Measurements from ENCODE around the gene WDR1. TPM values are rescaled to one million over a fixed set of nuclear protein-coding genes. Genes with fewer than 3 reads are reported as not detected.

The WDR1 gene
- total RNA-seq, 2 donors from 2014 or later: 222 to 345 TPM

DNA sequence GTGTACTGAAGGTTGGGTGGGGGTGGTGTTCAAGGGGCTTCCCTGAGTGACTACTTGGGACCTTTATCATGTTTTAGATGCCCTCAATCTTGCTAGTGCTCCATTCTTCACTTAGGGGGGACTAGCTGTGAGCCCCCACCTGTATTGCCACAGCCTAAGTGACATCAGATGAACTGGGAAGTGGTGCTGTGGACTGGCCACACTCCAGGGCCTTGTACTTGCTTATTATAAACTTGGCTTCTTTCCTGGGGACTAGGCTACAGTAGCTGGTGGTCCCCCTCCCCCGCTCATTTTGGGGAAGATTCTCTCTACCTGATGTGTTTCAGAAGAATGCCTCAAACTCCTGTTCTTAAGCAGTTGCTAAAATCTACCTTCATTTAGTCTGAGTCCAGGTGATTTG is 46.7 kb upstream of the WDR1 start:
- Mint-ChIP-seq H3K9me3 (no peaks in the 10 kb centered on the region), H3K4me3 (no peak overlapping the region)

DNA sequence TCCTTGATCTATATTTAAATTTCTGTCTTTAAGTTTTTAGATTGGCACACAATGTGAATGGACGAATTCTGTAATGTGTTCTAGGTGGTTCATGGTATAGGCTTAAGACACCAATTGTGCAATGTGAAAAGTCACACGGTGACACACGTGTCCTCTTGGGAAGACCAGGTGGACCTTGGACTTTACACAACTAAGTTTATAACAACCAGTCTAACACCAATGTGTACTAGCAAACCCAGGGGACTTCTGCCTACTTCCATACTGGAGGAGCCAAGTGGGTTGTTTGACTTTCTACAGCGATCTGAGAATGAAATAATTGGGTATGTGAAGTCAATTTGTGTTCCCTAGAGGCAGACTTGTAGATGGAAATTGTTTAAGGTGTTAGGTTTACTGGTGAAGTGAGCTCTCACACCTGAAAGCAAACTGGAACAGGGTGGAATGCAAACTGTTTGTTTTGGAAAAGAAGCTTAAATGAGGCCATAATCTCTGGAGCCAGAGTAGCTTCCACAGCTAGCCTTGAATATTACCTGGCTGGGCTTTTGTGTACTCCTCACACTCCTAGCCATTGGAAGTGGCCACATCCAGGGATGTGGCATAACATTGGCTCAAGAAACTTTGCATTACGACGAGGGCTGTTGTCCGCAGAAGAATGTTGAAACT is 45.9 kb upstream of the WDR1 start:
- H3K4me1 ChIP-seq (ENCODE audit: control insufficient read depth, insufficient read depth, low read length): no peaks in the 10 kb centered on the region
- Mint-ChIP-seq H3K27me3 (ENCODE audit: insufficient read depth) (peaks cover 3% of the 10 kb centered on the region), H3K36me3 (ENCODE audit: low read depth) (no peaks in the 10 kb centered on the region), H3K4me1 (peaks cover 10% of the 10 kb centered on the region), H3K4me3 (no peak overlapping the region), H3K9me3 (no peaks in the 10 kb centered on the region), H3K27ac (no peak overlapping the region)
- H3K36me3 ChIP-seq (ENCODE audit: control insufficient read depth, insufficient read depth, low read length): no peaks in the 10 kb centered on the region
- WGBS, 2 experiments (ENCODE audit: insufficient coverage in 1 of 2, insufficient read length in 1 of 2): 85% methylated on average over 4 to 7 of the region's 7 CpGs
- no peaks in the 10 kb centered on the region for H3K9me3 ChIP-seq (ENCODE audit: control insufficient read depth, low read length)
- TF ChIP-seq, protein P1, sequence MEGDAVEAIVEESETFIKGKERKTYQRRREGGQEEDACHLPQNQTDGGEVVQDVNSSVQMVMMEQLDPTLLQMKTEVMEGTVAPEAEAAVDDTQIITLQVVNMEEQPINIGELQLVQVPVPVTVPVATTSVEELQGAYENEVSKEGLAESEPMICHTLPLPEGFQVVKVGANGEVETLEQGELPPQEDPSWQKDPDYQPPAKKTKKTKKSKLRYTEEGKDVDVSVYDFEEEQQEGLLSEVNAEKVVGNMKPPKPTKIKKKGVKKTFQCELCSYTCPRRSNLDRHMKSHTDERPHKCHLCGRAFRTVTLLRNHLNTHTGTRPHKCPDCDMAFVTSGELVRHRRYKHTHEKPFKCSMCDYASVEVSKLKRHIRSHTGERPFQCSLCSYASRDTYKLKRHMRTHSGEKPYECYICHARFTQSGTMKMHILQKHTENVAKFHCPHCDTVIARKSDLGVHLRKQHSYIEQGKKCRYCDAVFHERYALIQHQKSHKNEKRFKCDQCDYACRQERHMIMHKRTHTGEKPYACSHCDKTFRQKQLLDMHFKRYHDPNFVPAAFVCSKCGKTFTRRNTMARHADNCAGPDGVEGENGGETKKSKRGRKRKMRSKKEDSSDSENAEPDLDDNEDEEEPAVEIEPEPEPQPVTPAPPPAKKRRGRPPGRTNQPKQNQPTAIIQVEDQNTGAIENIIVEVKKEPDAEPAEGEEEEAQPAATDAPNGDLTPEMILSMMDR (conservative IDR thresholded peaks at IDR 0.05): no peak
- no peaks in the 10 kb centered on the region for H3K27me3 ChIP-seq (ENCODE audit: control insufficient read depth, insufficient read depth, low read length, poor library complexity, severe bottlenecking)
- no peak overlapping the region for H3K9ac ChIP-seq (ENCODE audit: extremely low read depth, low read length, poor library complexity, severe bottlenecking)
- DNase-seq: no peak
- H3K4me3 ChIP-seq (ENCODE audit: low read length): no peak overlapping the region
- no peak overlapping the region for H3K27ac ChIP-seq (ENCODE audit: low read depth, low read length)

More for the DNA sequence above, 46.7 kb upstream of the WDR1 start:
- Histone ChIP-seq H3K9me3 (ENCODE audit: control insufficient read depth, low read length) (no peaks in the 10 kb centered on the region), H3K27me3 (ENCODE audit: control insufficient read depth, insufficient read depth, low read length, poor library complexity, severe bottlenecking) (no peaks in the 10 kb centered on the region), H3K4me3 (ENCODE audit: low read length) (no peak overlapping the region), H3K4me1 (ENCODE audit: control insufficient read depth, insufficient read depth, low read length) (no peaks in the 10 kb centered on the region), H3K36me3 (ENCODE audit: control insufficient read depth, insufficient read depth, low read length) (no peaks in the 10 kb centered on the region), H3K27ac (ENCODE audit: low read depth, low read length) (no peak overlapping the region), H3K9ac (ENCODE audit: extremely low read depth, low read length, poor library complexity, severe bottlenecking) (no peak overlapping the region)
- TF ChIP-seq, protein P1 (conservative IDR thresholded peaks at IDR 0.05): no peak
- WGBS, 2 experiments (ENCODE audit: insufficient coverage in 1 of 2, insufficient read length in 1 of 2): 96 to 100% methylated on average over 1 of the region's 1 CpG
- peaks cover 8% of the 10 kb centered on the region for H3K4me1 Mint-ChIP-seq
- H3K27ac Mint-ChIP-seq: no peak overlapping the region
- no peak for DNase-seq
- H3K27me3 Mint-ChIP-seq (ENCODE audit: insufficient read depth): peaks cover 3% of the 10 kb centered on the region
- no peaks in the 10 kb centered on the region for H3K36me3 Mint-ChIP-seq (ENCODE audit: low read depth)

DNA sequence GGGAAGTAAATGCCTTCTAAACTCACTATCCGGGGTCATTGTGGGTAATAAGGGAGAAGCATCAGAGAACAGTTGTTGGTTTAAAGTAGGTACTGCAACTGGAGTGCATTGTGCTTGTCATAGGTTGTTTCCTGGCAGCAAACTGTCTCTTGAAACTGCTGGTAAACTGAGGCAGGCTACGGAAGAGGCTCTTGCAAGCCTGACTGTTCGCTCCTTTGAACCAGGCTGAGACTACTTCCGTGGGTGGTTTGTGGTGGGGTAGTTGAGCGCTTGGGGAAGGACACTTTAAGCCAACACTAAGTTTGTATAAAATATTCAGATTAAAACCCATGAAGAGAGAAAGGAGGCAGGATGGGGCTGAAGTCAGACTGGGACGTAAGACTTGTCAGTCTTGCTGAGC is 45.2 kb upstream of the WDR1 start:
- H3K9me3 ChIP-seq (ENCODE audit: control insufficient read depth, low read length): no peaks in the 10 kb centered on the region
- 90 to 97% methylated on average over 4 to 6 of the region's 6 CpGs for WGBS, 2 experiments (ENCODE audit: insufficient coverage in 1 of 2, insufficient read length in 1 of 2)
- no peak for DNase-seq
- Mint-ChIP-seq H3K36me3 (ENCODE audit: low read depth) (no peaks in the 10 kb centered on the region), H3K9me3 (no peaks in the 10 kb centered on the region), H3K27ac (no peak overlapping the region), H3K4me3 (no peak overlapping the region), H3K4me1 (peaks cover 10% of the 10 kb centered on the region), H3K27me3 (ENCODE audit: insufficient read depth) (peaks cover 3% of the 10 kb centered on the region)
- H3K27me3 ChIP-seq (ENCODE audit: control insufficient read depth, insufficient read depth, low read length, poor library complexity, severe bottlenecking): no peaks in the 10 kb centered on the region
- H3K4me3 ChIP-seq (ENCODE audit: low read length): no peak overlapping the region
- no peak overlapping the region for H3K9ac ChIP-seq (ENCODE audit: extremely low read depth, low read length, poor library complexity, severe bottlenecking)
- H3K36me3 ChIP-seq (ENCODE audit: control insufficient read depth, insufficient read depth, low read length): no peaks in the 10 kb centered on the region
- no peaks in the 10 kb centered on the region for H3K4me1 ChIP-seq (ENCODE audit: control insufficient read depth, insufficient read depth, low read length)
- H3K27ac ChIP-seq (ENCODE audit: low read depth, low read length): no peak overlapping the region
- TF ChIP-seq, protein P1 (conservative IDR thresholded peaks at IDR 0.05): no peak
